Gastroesophageal sphincter (tissue), 3 donors: ENCODE measurements around the gene FLT3.

Experiments
- CTCF ChIP-seq, 4 experiments: fragments of 200-600 bp in 2 of 4; fragments of 450-650 bp in 2 of 4; sonication (generic) in 1 of 4; IDR thresholded peaks; one replicate each; pipeline ENCODE4 v1.5.1; 2017 to 2019; ENCODE audit warnings: antibody characterized with exemption in 4 of 4, mild to moderate bottlenecking in 2 of 4, moderate library complexity in 2 of 4
- EP300 ChIP-seq: sonication (generic); formaldehyde crosslinking; IDR thresholded peaks from one replicate; pipeline ENCODE4 v1.6.1; 2017; ENCODE audit warnings: antibody characterized with exemption, mild to moderate bottlenecking

- TF ChIP-seq CTCF (IDR thresholded peaks at IDR 0.05) = no peak
- no peak for TF ChIP-seq EP300
These were observed 124.6 kb downstream of the FLT3 start for GRCh38 chr13:27975564-27976361.
